Measurements from ENCODE around the gene USP2. TPM values are rescaled to one million over a fixed set of nuclear protein-coding genes. Genes with fewer than 3 reads are reported as not detected.

USP2 gene
- polyA plus RNA-seq, 3 donors = 0.36 TPM; not detected in 2

GRCh38 chr11:119338318-119338890, 43.1 kb downstream of the USP2 start:
- intact Hi-C loops (cut with micrococcal nuclease) = no loop called here
- Histone ChIP-seq H4K20me1 (ENCODE audit: insufficient read depth, low read length) (peaks cover 12% of the 10 kb centered on the region), H3K27ac (ENCODE audit: low read depth in 1 of 2, low read length in 2 of 2) (no peak overlapping the region), H3K79me2 (ENCODE audit: insufficient read depth, low read length) (peaks cover 27% of the 10 kb centered on the region), H3K4me1 (ENCODE audit: control insufficient read depth in 1 of 2, insufficient read depth in 2 of 2, low read length in 2 of 2) (peaks cover 36 to 50% of the 10 kb centered on the region in 2 donors), H3K27me3 (ENCODE audit: control insufficient read depth in 2 of 2, insufficient read depth in 2 of 2, low read length in 2 of 2) (peaks cover 24 to 47% of the 10 kb centered on the region in 2 donors), H3K4me3 (replicated peaks in 1 of 3; ENCODE audit: low read depth in 2 of 3, low read length in 3 of 3) (no peak overlapping the region), H3K9me3 (replicated peaks in 1 of 2; ENCODE audit: control insufficient read depth in 1 of 2, insufficient read depth in 1 of 2, low read length in 2 of 2) (peaks cover 0 to 16% of the 10 kb centered on the region in 2 donors), H3K9ac (ENCODE audit: insufficient read depth, low read length, poor library complexity, severe bottlenecking) (no peak overlapping the region), H2AFZ (ENCODE audit: insufficient read depth, low read depth, low read length, poor library complexity, severe bottlenecking) (no peak overlapping the region), H3K36me3 (replicated peaks in 1 of 2; ENCODE audit: control insufficient read depth in 1 of 2, insufficient read depth in 2 of 2, low read length in 2 of 2) (peaks cover 0 to 10% of the 10 kb centered on the region in 2 donors), H3K4me2 (replicated peaks; ENCODE audit: extremely low read depth, low read length, poor library complexity, severe bottlenecking) (no peak overlapping the region)
- Mint-ChIP-seq H3K4me3 (peak overlapping the region in 1 of 2 donors; percentile 85), H3K27me3 (ENCODE audit: low read depth in 3 of 3) (peaks cover 34 to 51% (median 49%) of the 10 kb centered on the region in 3 donors), H3K9me3 (peaks cover 0 to 11% (median 7%) of the 10 kb centered on the region in 7 donors), H3K36me3 (peaks cover 22% of the 10 kb centered on the region in 2 donors), H3K27ac (no peak overlapping the region), H3K4me1 (peaks cover 38% of the 10 kb centered on the region)
- 31% methylated on average over 14 of the region's 17 CpGs for WGBS (ENCODE audit: insufficient coverage)
- peak in 2 of 3 donors; percentile 63 to 65 for DNase-seq
- TF ChIP-seq CTCF (IDR thresholded peaks at IDR 0.05) = peak; percentile 77

GRCh38 chr11:119337581-119338317, 43.7 kb downstream of the USP2 start:
- Mint-ChIP-seq H3K4me1 (peaks cover 38% of the 10 kb centered on the region), H3K4me3 (no peak overlapping the region), H3K27me3 (ENCODE audit: low read depth in 3 of 3) (peaks cover 30 to 46% (median 43%) of the 10 kb centered on the region in 3 donors), H3K9me3 (peaks cover 0 to 11% (median 7%) of the 10 kb centered on the region in 7 donors), H3K36me3 (peaks cover 22% of the 10 kb centered on the region in 2 donors), H3K27ac (peak overlapping the region in 2 of 7 donors; percentile 41 to 78)
- H3K4me3 ChIP-seq (replicated peaks in 1 of 3; ENCODE audit: low read depth in 2 of 3, low read length in 3 of 3) = no peak overlapping the region
- H3K9me3 ChIP-seq (replicated peaks in 1 of 2; ENCODE audit: control insufficient read depth in 1 of 2, insufficient read depth in 1 of 2, low read length in 2 of 2) = peaks cover 0 to 16% of the 10 kb centered on the region in 2 donors
- H3K4me1 ChIP-seq (ENCODE audit: control insufficient read depth in 1 of 2, insufficient read depth in 2 of 2, low read length in 2 of 2) = peaks cover 36 to 50% of the 10 kb centered on the region in 2 donors
- WGBS (ENCODE audit: insufficient coverage) = 89% methylated on average over 4 of the region's 9 CpGs
- H4K20me1 ChIP-seq (ENCODE audit: insufficient read depth, low read length) = peaks cover 12% of the 10 kb centered on the region
- no peak overlapping the region for H3K4me2 ChIP-seq (replicated peaks; ENCODE audit: extremely low read depth, low read length, poor library complexity, severe bottlenecking)
- H3K36me3 ChIP-seq (replicated peaks in 1 of 2; ENCODE audit: control insufficient read depth in 1 of 2, insufficient read depth in 2 of 2, low read length in 2 of 2) = peaks cover 0 to 10% of the 10 kb centered on the region in 2 donors
- no peak for TF ChIP-seq CTCF (IDR thresholded peaks at IDR 0.05)
- H3K27ac ChIP-seq (ENCODE audit: low read depth in 1 of 2, low read length in 2 of 2) = no peak overlapping the region
- H3K27me3 ChIP-seq (ENCODE audit: control insufficient read depth in 2 of 2, insufficient read depth in 2 of 2, low read length in 2 of 2) = peaks cover 24 to 45% of the 10 kb centered on the region in 2 donors
- H3K9ac ChIP-seq (ENCODE audit: insufficient read depth, low read length, poor library complexity, severe bottlenecking) = no peak overlapping the region
- DNase-seq = no peak
- intact Hi-C loops (cut with micrococcal nuclease) = no loop called here
- H2AFZ ChIP-seq (ENCODE audit: insufficient read depth, low read depth, low read length, poor library complexity, severe bottlenecking) = no peak overlapping the region
- peaks cover 27% of the 10 kb centered on the region for H3K79me2 ChIP-seq (ENCODE audit: insufficient read depth, low read length)

All from CD14-positive monocyte (primary cell).